ENCODE data around the gene FKBP3. TPM values are rescaled to one million over a fixed set of nuclear protein-coding genes. Genes with fewer than 3 reads are reported as not detected.

The FKBP3 gene
- total RNA-seq, 3 donors from 2014 or later: 25.8 to 41.3 (median 41.0) TPM

DNA sequence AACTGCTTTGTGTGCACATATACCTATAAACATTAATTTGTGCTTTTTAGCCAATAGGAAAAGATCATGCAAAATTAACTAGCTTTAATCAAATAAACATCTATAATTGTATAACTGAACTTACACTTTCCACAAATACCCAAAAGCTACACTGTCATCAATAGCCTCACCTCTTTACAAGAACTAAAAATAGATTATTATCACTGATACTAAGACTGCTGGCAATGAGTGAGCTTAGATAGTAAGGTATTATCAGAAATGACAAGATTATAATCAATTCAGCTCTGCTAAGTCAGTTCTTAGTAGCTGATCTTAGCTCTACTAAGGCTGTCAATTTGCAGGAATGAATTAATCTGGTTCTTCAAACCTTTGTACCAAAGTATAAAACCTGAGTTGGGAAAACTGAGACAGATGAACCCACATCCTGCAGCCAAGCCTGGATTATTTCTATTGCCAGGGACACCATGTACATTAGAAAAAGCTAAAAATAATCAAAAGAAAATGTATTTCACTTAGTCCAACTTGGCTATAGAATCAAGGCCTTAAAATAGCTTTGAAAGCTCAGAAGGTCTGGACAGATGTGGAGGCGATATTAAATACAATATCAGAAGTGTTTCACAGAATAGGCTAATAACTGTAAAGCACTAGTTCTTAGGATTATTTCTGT is 5.2 kb downstream of the FKBP3 start:
- no peak for DNase-seq (ENCODE audit: low spot score in 2 of 2)
- H3K9me3 ChIP-seq: no peaks in the 10 kb centered on the region
- no peak overlapping the region for H3K4me3 ChIP-seq
- H3K27ac ChIP-seq: no peak overlapping the region
- no peaks in the 10 kb centered on the region for H3K36me3 ChIP-seq
- TF ChIP-seq POLR2AphosphoS5 (IDR thresholded peaks at IDR 0.05): no peak
- TF ChIP-seq, protein P1, sequence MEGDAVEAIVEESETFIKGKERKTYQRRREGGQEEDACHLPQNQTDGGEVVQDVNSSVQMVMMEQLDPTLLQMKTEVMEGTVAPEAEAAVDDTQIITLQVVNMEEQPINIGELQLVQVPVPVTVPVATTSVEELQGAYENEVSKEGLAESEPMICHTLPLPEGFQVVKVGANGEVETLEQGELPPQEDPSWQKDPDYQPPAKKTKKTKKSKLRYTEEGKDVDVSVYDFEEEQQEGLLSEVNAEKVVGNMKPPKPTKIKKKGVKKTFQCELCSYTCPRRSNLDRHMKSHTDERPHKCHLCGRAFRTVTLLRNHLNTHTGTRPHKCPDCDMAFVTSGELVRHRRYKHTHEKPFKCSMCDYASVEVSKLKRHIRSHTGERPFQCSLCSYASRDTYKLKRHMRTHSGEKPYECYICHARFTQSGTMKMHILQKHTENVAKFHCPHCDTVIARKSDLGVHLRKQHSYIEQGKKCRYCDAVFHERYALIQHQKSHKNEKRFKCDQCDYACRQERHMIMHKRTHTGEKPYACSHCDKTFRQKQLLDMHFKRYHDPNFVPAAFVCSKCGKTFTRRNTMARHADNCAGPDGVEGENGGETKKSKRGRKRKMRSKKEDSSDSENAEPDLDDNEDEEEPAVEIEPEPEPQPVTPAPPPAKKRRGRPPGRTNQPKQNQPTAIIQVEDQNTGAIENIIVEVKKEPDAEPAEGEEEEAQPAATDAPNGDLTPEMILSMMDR (IDR thresholded peaks at IDR 0.05): no peak
- TF ChIP-seq POLR2A (IDR thresholded peaks at IDR 0.05): no peak
- intact Hi-C loops (cut with DNase I; ENCODE audit: low total_unique reads): no loop called here
- no peaks in the 10 kb centered on the region for H3K4me1 ChIP-seq
- no peaks in the 10 kb centered on the region for H3K27me3 ChIP-seq

DNA sequence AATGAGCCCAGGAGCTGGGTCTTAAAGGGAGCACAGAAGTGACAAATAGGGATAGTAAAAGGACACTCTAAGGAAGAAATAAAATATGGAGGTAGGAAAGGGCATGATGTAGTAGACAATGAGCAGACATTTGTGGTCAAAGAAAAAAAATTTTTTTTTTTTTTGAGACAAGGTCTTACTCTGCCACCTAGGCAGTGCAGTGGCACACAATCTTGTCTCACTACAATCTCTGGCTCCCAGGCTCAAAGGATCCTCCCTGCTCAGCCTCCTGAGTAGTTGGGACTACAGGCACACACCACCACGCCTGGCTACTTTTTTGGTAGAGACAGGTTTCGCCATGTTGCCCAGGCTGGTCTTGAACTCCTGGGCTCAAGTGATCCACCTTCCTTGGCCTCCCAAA is 8.5 kb downstream of the FKBP3 start:
- intact Hi-C loops (cut with DNase I; ENCODE audit: low total_unique reads): no loop called here
- H3K27me3 ChIP-seq: no peaks in the 10 kb centered on the region
- TF ChIP-seq POLR2A (IDR thresholded peaks at IDR 0.05): no peak
- no peak for TF ChIP-seq POLR2AphosphoS5 (IDR thresholded peaks at IDR 0.05)
- TF ChIP-seq, protein P1 (IDR thresholded peaks at IDR 0.05): no peak
- H3K9me3 ChIP-seq: no peaks in the 10 kb centered on the region
- no peak overlapping the region for H3K4me3 ChIP-seq
- no peak overlapping the region for H3K27ac ChIP-seq
- DNase-seq (ENCODE audit: low spot score in 2 of 2): no peak
- no peaks in the 10 kb centered on the region for H3K36me3 ChIP-seq
- H3K4me1 ChIP-seq: no peaks in the 10 kb centered on the region

DNA sequence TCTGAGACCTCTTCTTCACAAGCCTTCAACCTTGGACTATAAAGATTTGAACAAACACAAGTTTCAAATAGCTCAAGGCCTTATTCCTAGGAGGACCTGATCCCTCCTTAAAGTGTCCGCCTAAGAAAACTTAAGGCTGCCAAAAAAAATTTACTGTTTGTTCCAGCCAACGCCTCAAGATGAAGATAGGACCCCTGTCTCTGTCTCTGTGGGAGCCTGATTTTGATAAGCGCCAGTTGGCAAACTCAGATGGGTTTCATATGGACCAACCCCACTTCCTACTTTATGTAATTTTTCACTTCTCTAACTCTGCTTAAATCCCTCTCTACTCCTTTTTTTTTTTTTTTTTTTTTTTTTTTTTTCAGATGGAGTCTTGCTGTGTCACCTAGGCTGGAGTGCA is 11.0 kb downstream of the FKBP3 start:
- intact Hi-C loops (cut with DNase I; ENCODE audit: low total_unique reads): no loop called here
- no peak for DNase-seq (ENCODE audit: low spot score in 2 of 2)
- Histone ChIP-seq H3K4me3 (no peak overlapping the region), H3K27me3 (no peaks in the 10 kb centered on the region), H3K4me1 (no peaks in the 10 kb centered on the region), H3K9me3 (no peaks in the 10 kb centered on the region), H3K36me3 (peaks cover 6% of the 10 kb centered on the region), H3K27ac (no peak overlapping the region)
- TF ChIP-seq POLR2AphosphoS5 (IDR thresholded peaks at IDR 0.05) (no peak), POLR2A (IDR thresholded peaks at IDR 0.05) (no peak)
- TF ChIP-seq, protein P1 (IDR thresholded peaks at IDR 0.05): no peak

DNA sequence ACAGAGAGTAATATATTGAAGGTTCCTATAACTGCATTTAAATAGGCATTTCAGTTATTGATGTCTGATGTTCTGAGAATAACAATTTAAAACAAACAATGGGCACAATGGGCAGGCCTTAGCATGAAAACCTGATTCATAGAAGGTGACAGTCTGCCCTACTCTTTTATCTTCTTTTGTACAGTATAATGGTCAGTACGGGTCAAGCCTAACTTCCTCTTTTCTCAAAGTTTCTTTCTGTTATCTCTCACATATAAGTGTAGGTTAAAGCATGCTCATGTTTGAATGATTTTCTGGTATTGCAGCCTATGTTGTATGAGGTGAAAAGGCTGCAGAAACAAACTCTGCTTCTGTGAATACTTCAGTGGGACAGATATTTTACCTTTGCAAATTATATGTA is 14.2 kb downstream of the FKBP3 start:
- Histone ChIP-seq H3K36me3 (peaks cover 6% of the 10 kb centered on the region), H3K4me3 (no peak overlapping the region), H3K27me3 (no peaks in the 10 kb centered on the region), H3K4me1 (no peaks in the 10 kb centered on the region), H3K27ac (no peak overlapping the region), H3K9me3 (no peaks in the 10 kb centered on the region)
- intact Hi-C loops (cut with DNase I; ENCODE audit: low total_unique reads): no loop called here
- DNase-seq (ENCODE audit: low spot score in 2 of 2): no peak
- no peak for TF ChIP-seq POLR2AphosphoS5 (IDR thresholded peaks at IDR 0.05)
- TF ChIP-seq POLR2A (IDR thresholded peaks at IDR 0.05): no peak
- TF ChIP-seq, protein P1 (IDR thresholded peaks at IDR 0.05): no peak

DNA sequence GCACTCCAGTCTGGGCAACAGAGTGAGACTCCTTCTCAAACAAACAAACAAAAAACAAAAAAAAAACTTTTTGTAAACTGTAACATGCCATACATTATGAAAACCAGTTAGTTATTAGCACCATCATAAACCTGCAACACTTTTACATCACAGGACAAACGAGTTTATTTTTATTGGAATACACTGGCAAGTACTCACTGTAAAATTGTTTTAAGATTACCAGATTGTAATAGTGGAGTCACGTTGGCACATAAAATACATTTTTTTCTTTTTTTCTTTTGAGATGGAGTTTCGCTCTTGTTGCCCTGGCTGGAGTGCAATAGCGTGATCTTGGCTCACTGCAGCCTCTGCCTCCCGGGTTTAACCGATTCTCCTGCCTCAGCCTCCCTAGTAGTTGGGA is 15.7 kb downstream of the FKBP3 start:
- H3K27ac ChIP-seq: no peak overlapping the region
- TF ChIP-seq POLR2AphosphoS5 (IDR thresholded peaks at IDR 0.05) (no peak), POLR2A (IDR thresholded peaks at IDR 0.05) (no peak)
- TF ChIP-seq, protein P1 (IDR thresholded peaks at IDR 0.05): no peak
- H3K27me3 ChIP-seq: no peaks in the 10 kb centered on the region
- intact Hi-C loops (cut with DNase I; ENCODE audit: low total_unique reads): no loop called here
- no peaks in the 10 kb centered on the region for H3K9me3 ChIP-seq
- peaks cover 6% of the 10 kb centered on the region for H3K36me3 ChIP-seq
- H3K4me3 ChIP-seq: no peak overlapping the region
- no peaks in the 10 kb centered on the region for H3K4me1 ChIP-seq
- no peak for DNase-seq (ENCODE audit: low spot score in 2 of 2)
